ENCODE data around the gene VMO1. TPM values are rescaled to one million over a fixed set of nuclear protein-coding genes. Genes with fewer than 3 reads are reported as not detected.

Gene VMO1
- total RNA-seq, 1 experiment from 2014 or later, result 1.2 TPM

DNA sequence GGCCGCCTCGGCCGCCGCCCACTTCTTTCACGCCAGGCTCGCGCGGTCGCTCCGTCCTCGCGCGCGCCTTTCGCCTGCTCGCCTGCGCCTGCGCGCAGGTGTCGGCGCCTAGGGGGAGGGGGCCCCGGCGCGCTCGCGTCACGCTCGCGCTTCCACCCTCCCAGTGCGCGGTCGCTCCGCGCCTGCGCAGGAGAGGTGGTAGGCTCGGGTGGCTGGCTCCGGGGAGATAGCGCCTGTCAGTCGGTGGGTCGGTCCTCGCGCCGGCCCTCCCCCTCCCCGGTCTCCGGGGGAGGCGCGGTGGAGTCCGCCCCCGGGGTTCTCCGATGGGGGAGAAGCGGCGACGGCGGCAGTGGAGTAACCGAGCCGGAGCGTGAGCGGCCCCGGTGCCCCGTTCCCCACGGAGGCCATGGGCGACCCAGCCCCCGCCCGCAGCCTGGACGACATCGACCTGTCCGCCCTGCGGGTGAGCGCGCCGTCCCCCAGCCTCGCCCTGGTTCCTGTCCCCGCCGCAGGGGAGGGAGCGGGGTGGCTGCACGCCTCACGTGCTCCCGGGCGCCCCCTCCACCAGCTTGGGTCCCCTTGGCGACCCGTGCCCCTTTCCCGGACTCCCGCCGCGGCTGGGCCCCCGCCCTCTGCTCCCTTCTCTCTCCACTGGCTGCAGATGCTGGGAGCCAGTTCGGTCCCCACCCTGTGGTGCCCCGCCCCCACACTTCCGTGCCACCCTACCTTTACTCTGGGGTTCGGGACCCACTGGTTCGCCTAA lies 47.2 kb upstream of the VMO1 start, which contains the start of gene MINK1:
Gene MINK1 (plus strand): TSS at position 163 of the 763 bp plus-strand sequence. CDS start 244 bp downstream, at position 407.
- ChIA-PET CTCF (no interaction called here), POLR2A (no interaction called here)
- DNase-seq (ENCODE audit: low spot score) (peak; percentile 79), ATAC-seq (peak; percentile 88)
- peak within 1 kb of the TSS; percentile 96 for H3K27ac Mint-ChIP-seq
- H3K4me1 Mint-ChIP-seq, result peaks cover 26% of the 10 kb centered on the region
- no peaks in the 10 kb centered on the region for H3K36me3 Mint-ChIP-seq
- H3K4me3 Mint-ChIP-seq, result peak within 1 kb of the TSS; percentile 86
- no peaks in the 10 kb centered on the region for H3K9me3 Mint-ChIP-seq
- H3K27me3 Mint-ChIP-seq (ENCODE audit: low read depth), result no peaks in the 10 kb centered on the region; the same call in 1 of the 2 replicates
- TF ChIP-seq, protein P1, sequence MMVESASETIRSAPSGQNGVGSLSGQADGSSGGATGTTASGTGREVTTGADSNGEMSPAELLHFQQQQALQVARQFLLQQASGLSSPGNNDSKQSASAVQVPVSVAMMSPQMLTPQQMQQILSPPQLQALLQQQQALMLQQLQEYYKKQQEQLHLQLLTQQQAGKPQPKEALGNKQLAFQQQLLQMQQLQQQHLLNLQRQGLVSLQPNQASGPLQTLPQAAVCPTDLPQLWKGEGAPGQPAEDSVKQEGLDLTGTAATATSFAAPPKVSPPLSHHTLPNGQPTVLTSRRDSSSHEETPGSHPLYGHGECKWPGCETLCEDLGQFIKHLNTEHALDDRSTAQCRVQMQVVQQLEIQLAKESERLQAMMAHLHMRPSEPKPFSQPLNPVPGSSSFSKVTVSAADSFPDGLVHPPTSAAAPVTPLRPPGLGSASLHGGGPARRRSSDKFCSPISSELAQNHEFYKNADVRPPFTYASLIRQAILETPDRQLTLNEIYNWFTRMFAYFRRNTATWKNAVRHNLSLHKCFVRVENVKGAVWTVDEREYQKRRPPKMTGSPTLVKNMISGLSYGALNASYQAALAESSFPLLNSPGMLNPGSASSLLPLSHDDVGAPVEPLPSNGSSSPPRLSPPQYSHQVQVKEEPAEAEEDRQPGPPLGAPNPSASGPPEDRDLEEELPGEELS (CRISPR knock-in tag; IDR thresholded peaks at IDR 0.05), result peak; percentile 10; the same call in 1 of the 2 replicates
- TF ChIP-seq NR2C2 (CRISPR knock-in tag; IDR thresholded peaks at IDR 0.05) (0 out of 2 replicates have a peak, but pooled peaks have one; percentile 30), ETV6 (CRISPR knock-in tag; IDR thresholded peaks at IDR 0.05) (no peak), EMX1 (CRISPR knock-in tag; IDR thresholded peaks at IDR 0.05) (no peak), FOXJ3 (CRISPR knock-in tag; IDR thresholded peaks at IDR 0.05; ENCODE audit: borderline replicate concordance) (no peak), AR (CRISPR knock-in tag; IDR thresholded peaks at IDR 0.05) (no peak), KAT7 (CRISPR knock-in tag; IDR thresholded peaks at IDR 0.05; ENCODE audit: borderline replicate concordance) (no peak), SMAD3 (CRISPR knock-in tag; IDR thresholded peaks at IDR 0.05; ENCODE audit: borderline replicate concordance) (peak; percentile 65; the same call in 1 of the 2 replicates), RORB (CRISPR knock-in tag; IDR thresholded peaks at IDR 0.05) (no peak), ZNF425 (CRISPR knock-in tag; conservative IDR thresholded peaks at IDR 0.05) (no peak), ZBTB21 (CRISPR knock-in tag; IDR thresholded peaks at IDR 0.05; ENCODE audit: borderline replicate concordance) (no peak), IRF1 (CRISPR knock-in tag; IDR thresholded peaks at IDR 0.05) (no peak; the same call in 1 of the 2 replicates), ZSCAN18 (CRISPR knock-in tag; IDR thresholded peaks at IDR 0.05) (no peak), NFYB (CRISPR knock-in tag; conservative IDR thresholded peaks at IDR 0.05; ENCODE audit: low read depth) (no peak), ATF1 (CRISPR knock-in tag; IDR thresholded peaks at IDR 0.05) (no peak), SMAD4 (CRISPR knock-in tag; IDR thresholded peaks at IDR 0.05) (no peak), NFE2L1 (CRISPR knock-in tag; IDR thresholded peaks at IDR 0.05) (no peak), GTF2I (CRISPR knock-in tag; conservative IDR thresholded peaks at IDR 0.05) (no peak), FOXK1 (CRISPR knock-in tag; IDR thresholded peaks at IDR 0.05) (no peak)
- TF ChIP-seq, protein P2, sequence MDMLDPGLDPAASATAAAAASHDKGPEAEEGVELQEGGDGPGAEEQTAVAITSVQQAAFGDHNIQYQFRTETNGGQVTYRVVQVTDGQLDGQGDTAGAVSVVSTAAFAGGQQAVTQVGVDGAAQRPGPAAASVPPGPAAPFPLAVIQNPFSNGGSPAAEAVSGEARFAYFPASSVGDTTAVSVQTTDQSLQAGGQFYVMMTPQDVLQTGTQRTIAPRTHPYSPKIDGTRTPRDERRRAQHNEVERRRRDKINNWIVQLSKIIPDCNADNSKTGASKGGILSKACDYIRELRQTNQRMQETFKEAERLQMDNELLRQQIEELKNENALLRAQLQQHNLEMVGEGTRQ (CRISPR knock-in tag; IDR thresholded peaks at IDR 0.05), result peak; percentile 50; the same call in 1 of the 2 replicates
- TF ChIP-seq, protein P3, sequence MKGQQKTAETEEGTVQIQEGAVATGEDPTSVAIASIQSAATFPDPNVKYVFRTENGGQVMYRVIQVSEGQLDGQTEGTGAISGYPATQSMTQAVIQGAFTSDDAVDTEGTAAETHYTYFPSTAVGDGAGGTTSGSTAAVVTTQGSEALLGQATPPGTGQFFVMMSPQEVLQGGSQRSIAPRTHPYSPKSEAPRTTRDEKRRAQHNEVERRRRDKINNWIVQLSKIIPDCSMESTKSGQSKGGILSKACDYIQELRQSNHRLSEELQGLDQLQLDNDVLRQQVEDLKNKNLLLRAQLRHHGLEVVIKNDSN (CRISPR knock-in tag; IDR thresholded peaks at IDR 0.05), result peak; percentile 53; the same call in 1 of the 2 replicates
- TF ChIP-seq, protein P4, sequence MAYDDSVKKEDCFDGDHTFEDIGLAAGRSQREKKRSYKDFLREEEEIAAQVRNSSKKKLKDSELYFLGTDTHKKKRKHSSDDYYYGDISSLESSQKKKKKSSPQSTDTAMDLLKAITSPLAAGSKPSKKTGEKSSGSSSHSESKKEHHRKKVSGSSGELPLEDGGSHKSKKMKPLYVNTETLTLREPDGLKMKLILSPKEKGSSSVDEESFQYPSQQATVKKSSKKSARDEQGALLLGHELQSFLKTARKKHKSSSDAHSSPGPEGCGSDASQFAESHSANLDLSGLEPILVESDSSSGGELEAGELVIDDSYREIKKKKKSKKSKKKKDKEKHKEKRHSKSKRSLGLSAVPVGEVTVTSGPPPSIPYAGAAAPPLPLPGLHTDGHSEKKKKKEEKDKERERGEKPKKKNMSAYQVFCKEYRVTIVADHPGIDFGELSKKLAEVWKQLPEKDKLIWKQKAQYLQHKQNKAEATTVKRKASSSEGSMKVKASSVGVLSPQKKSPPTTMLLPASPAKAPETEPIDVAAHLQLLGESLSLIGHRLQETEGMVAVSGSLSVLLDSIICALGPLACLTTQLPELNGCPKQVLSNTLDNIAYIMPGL (CRISPR knock-in tag; IDR thresholded peaks at IDR 0.05), result peak; percentile 59; the same call in 1 of the 2 replicates
